Coronary artery (tissue), 2 donors: ENCODE measurements around the gene JAM3.
A peak's percentile ranks its signal among the peaks of the same experiment; 100 is the strongest.

Experiments
- DNase-seq: peaks from one replicate; pipeline ENCODE4 v3.0.0-alpha.2; 2017; ENCODE audit warnings: low spot score
- H3K27ac ChIP-seq, 2 donors: fragments of 200-600 bp; sonication (generic); one replicate each; pipeline ENCODE4 v1.5.1; 2016 to 2019
- H3K4me3 ChIP-seq: fragments of 200-600 bp; sonication (generic); 2 replicates; pipeline ENCODE4 v1.5.1; 2016; ENCODE audit warnings: mild to moderate bottlenecking, moderate library complexity
- CTCF ChIP-seq: fragments of 200-600 bp; sonication (generic); IDR thresholded peaks from one replicate; pipeline ENCODE4 v1.5.1; 2019; ENCODE audit warnings: antibody characterized with exemption

Gene JAM3

DNA sequence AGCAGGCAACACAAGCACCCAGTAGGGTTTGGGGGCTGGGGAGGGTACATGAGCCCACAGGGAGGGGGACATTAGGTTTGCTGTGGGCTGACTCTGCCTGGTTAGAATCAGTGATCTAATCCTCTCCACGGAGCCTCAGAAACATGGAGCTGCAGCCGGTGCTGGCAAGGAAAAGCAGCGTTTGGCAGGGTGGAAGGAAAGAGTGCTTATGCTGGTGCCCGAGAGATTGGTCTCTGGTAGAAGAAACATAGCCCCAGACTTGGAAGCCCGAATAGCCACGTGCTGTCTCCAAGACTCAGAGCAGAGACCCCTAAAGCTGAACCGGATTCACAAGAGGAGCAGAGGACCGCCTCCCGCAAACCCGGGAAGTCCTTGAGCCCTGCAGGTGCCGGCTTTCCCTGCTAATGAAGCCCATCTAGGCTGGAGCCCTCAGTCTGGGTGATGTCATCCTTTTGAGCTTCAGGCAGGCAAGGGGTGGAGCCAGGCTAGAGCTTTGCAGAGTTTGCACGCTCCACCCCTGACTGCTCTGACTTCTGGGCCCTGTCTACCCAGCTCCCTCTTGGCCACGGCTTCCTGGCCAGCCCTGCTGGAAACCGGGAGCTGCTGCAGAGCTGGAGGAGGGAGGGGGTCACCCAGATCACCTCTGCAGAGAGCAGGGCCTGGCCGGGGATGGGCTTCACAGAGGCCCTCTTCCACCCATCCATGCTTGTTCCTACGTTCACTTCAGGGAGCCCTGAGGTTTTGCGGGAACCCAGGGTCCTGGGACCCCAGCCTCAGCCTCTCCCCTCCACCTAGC, 35.0 kb upstream of the JAM3 start:
- H3K27ac ChIP-seq: peak overlapping the region; percentile 73 to 98
- no peak for TF ChIP-seq CTCF
- H3K4me3 ChIP-seq: peak overlapping the region; percentile 59
- peak; percentile 92 for DNase-seq

- DNase-seq: no peak
- Histone ChIP-seq H3K4me3 (peak overlapping the region; percentile 59), H3K27ac (peak overlapping the region; percentile 73 to 98)
- TF ChIP-seq CTCF: no peak
Observed at GRCh38 chr11:134034496-134035381, 34.1 kb upstream of the JAM3 start.

- Histone ChIP-seq H3K4me3 (peak overlapping the region; percentile 74), H3K27ac (peak overlapping the region; percentile 85 to 98)
- TF ChIP-seq CTCF: no peak
- no peak for DNase-seq
Observed at GRCh38 chr11:134036492-134037045, 32.3 kb upstream of the JAM3 start.

- DNase-seq: no peak
- Histone ChIP-seq H3K27ac (peak overlapping the region; percentile 85 to 98), H3K4me3 (peak overlapping the region; percentile 74)
- TF ChIP-seq CTCF: no peak
Observed at GRCh38 chr11:134037046-134037908, 31.6 kb upstream of the JAM3 start.

GRCh38 chr11:134038897-134039470, 29.9 kb upstream of the JAM3 start:
- H3K27ac ChIP-seq: peak overlapping the region; percentile 44 to 98
- H3K4me3 ChIP-seq: peak overlapping the region; percentile 20
- no peak for TF ChIP-seq CTCF
- no peak for DNase-seq

DNA sequence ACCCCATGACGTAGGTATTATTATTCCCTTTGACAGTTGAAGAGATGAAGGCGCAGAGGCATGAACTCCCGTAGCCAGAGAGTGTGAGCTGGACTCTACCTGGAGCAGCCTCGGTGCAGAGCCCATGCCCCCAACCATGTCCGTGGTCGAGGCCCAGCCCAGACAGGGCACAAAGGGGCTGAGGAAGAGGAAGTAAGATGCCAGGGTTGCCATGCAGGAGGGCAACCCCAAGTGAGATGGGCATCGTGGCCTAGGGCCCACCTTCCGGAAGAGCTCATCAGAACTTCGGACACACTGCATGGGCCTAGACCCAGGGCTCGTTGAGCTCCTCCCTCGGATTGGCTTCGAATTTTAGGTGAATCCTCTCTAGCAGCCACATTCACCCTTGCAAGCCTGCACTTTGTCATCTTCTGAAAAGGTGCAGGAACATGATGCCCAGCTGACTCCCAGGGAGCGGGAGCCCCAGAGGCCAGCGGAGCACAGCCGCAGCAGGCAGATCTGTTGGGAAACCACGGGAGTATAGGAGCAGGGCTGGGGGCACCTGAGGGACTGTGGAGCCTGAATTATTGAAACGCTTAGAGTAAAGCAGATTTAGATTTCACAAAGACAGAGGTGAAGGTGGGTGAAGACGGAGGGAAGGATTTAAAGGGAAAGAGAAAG, 29.0 kb upstream of the JAM3 start:
- H3K27ac ChIP-seq: peak overlapping the region; percentile 44 to 98
- H3K4me3 ChIP-seq: no peak overlapping the region
- TF ChIP-seq CTCF: no peak
- DNase-seq: no peak
